Neural crest cell (in vitro differentiated cells): ENCODE results near the gene YTHDC1. TPM values are rescaled to one million over a fixed set of nuclear protein-coding genes. Genes with fewer than 3 reads are reported as not detected.

Experiments
- DNase-seq: peaks from one replicate; pipeline ENCODE4 v3.0.0; 2021; ENCODE audit warnings: low read depth, mixed read lengths, low spot score
- H3K27ac Mint-ChIP-seq: one replicate; pipeline ENCODE4 v1.8.0; 2021; ENCODE audit warnings: mild to moderate bottlenecking, mixed read lengths; ENCODE audit not compliant: unreplicated experiment
- H3K27me3 Mint-ChIP-seq: 2 replicates; pipeline ENCODE4 v1.8.0; 2021; ENCODE audit warnings: low read depth, mild to moderate bottlenecking, mixed read lengths
- H3K36me3 Mint-ChIP-seq: 2 replicates; pipeline ENCODE4 v1.8.0; 2021; ENCODE audit warnings: low read depth, mild to moderate bottlenecking, mixed read lengths
- H3K4me1 Mint-ChIP-seq: 2 replicates; pipeline ENCODE4 v1.8.0; 2021; ENCODE audit warnings: mixed read lengths
- H3K4me3 Mint-ChIP-seq: one replicate; pipeline ENCODE4 v1.8.0; 2021; ENCODE audit warnings: mild to moderate bottlenecking, mixed read lengths
- H3K9me3 Mint-ChIP-seq: 2 replicates; pipeline ENCODE4 v1.8.0; 2021; ENCODE audit warnings: mixed read lengths
- total RNA-seq: library from RNA; stranded (reverse); gene quantifications from 2 replicates; pipeline ENCODE4 v1.2.1, GENCODE V29; 2021
- TF ChIP-seq, protein P1 (sequence below): fragments of 200-600 bp; sonication (generic); conservative IDR thresholded peaks from 2 replicates; pipeline ENCODE4 v1.5.0; 2021; ENCODE audit warnings: antibody characterized with exemption, mild to moderate bottlenecking

Gene YTHDC1
- total RNA-seq, 1 donor from 2014 or later, result 87.9 TPM

DNA sequence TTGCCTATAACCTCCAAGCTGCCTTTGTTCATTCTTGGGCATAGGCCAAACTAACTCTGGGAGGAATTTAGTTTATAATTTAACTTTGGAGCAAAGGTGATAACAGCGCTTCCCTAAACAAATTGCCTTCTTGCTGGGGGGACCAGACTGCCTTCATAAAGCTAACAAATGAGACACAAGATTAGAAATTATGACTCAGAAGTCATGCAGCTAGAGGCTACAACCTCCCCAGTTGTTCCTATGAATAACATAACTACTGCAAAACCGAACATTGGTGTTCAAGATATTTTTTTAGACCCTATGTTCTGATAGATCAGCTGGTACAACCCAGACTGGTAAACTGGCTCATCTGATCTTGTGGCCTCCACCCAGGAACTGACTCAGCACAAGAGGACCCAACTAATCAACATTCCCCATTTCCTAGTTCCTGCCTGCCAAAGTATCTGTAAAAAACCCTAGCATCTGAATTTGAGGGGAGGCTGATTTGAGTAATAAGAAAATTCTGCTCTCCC is 82.4 kb downstream of the YTHDC1 start:
- H3K36me3 Mint-ChIP-seq, result no peaks in the 10 kb centered on the region
- peaks cover 2% of the 10 kb centered on the region for H3K9me3 Mint-ChIP-seq
- no peak for DNase-seq
- peaks cover 8% of the 10 kb centered on the region for H3K4me1 Mint-ChIP-seq
- no peak overlapping the region for H3K27ac Mint-ChIP-seq
- TF ChIP-seq, protein P1, sequence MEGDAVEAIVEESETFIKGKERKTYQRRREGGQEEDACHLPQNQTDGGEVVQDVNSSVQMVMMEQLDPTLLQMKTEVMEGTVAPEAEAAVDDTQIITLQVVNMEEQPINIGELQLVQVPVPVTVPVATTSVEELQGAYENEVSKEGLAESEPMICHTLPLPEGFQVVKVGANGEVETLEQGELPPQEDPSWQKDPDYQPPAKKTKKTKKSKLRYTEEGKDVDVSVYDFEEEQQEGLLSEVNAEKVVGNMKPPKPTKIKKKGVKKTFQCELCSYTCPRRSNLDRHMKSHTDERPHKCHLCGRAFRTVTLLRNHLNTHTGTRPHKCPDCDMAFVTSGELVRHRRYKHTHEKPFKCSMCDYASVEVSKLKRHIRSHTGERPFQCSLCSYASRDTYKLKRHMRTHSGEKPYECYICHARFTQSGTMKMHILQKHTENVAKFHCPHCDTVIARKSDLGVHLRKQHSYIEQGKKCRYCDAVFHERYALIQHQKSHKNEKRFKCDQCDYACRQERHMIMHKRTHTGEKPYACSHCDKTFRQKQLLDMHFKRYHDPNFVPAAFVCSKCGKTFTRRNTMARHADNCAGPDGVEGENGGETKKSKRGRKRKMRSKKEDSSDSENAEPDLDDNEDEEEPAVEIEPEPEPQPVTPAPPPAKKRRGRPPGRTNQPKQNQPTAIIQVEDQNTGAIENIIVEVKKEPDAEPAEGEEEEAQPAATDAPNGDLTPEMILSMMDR, result no peak
- no peak overlapping the region for H3K4me3 Mint-ChIP-seq
- no peaks in the 10 kb centered on the region for H3K27me3 Mint-ChIP-seq

DNA sequence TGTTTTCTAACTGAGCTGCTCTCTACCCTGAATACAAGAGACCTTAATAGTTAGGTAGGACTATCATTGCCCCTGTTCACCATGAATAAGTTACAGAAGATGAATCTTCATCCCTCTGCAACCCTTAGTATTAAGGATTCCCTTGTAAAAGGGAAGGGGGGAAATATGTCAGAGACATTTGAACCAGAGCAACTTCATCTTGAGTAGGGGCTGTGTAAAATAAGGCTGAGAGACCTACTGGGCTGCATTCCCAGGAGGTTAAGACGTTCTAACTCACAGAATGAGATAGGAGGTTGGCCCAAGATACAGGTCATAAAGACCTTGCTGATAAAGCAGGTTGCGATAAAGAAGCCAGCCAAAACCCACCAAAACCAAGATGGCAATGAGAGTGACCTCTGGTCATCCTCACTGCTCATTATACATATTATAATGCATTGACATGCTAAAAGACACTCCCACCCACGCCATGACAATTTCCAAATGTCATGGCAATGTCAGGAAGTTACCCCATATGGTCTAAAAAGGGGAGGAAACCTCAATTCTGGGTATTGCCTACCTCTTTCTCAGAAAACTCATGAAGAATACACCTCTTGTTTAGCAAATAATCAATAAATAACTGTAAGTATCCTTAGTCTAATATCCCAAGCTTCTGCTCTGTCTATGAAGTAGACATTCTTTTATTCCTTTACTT is 84.9 kb downstream of the YTHDC1 start:
- DNase-seq, result no peak
- Mint-ChIP-seq H3K27ac (no peak overlapping the region), H3K27me3 (no peaks in the 10 kb centered on the region), H3K4me1 (no peaks in the 10 kb centered on the region), H3K4me3 (no peak overlapping the region), H3K36me3 (no peaks in the 10 kb centered on the region), H3K9me3 (peaks cover 2% of the 10 kb centered on the region)
- TF ChIP-seq, protein P1, result no peak

Other genes with a start within 250 kb of the YTHDC1 start
- gene TMPRSS11F, start 220.2 kb downstream of the YTHDC1 start, total RNA-seq, result not detected in 2 replicates
- gene TMPRSS11B, start 104.4 kb downstream of the YTHDC1 start, total RNA-seq, result not detected in 2 replicates
- not detected in 2 replicates for gene TMPRSS11E, start 97.4 kb upstream of the YTHDC1 start, total RNA-seq
- gene UGT2B17, start 226.2 kb upstream of the YTHDC1 start, total RNA-seq, result not detected in 2 replicates